NCI-H524 (cell line): Measurements from ENCODE around the gene RBMS3.
"Not testable (repeated sequence)": the region's sequence is repeated elsewhere in the genome, so short reads cannot be mapped to it uniquely, and the experiment has no call there.

Experiments used
- DNase-seq, 2 experiments: peaks; one replicate each; lab custom pipeline; 2025; lab: John Stamatoyannopoulos, UW

The RBMS3 gene

GRCh38 chr3:30024466-30024865 lies 743.6 kb downstream of the RBMS3 start:
- DNase-seq, result no peak

- no peak for DNase-seq
These were observed 746.0 kb downstream of the RBMS3 start for GRCh38 chr3:30026851-30027250.

GRCh38 chr3:30034246-30034991 lies 753.5 kb downstream of the RBMS3 start:
- DNase-seq, result no peak

GRCh38 chr3:30035935-30036567 lies 755.2 kb downstream of the RBMS3 start:
- DNase-seq, result no peak

GRCh38 chr3:30040126-30040525 lies 759.3 kb downstream of the RBMS3 start:
- no peak for DNase-seq

GRCh38 chr3:30041481-30041880 lies 760.6 kb downstream of the RBMS3 start:
- not testable (repeated sequence) for DNase-seq

- DNase-seq, result peak; percentile 14 to 72
These were observed 761.5 kb downstream of the RBMS3 start for GRCh38 chr3:30042274-30042859.

- no peak for DNase-seq
These were observed 762.2 kb downstream of the RBMS3 start for GRCh38 chr3:30042916-30043555.

- DNase-seq, result no peak
These were observed 763.6 kb downstream of the RBMS3 start for GRCh38 chr3:30044515-30044914.

- no peak for DNase-seq
These were observed 767.6 kb downstream of the RBMS3 start for GRCh38 chr3:30048431-30048830.

GRCh38 chr3:30050116-30050515 lies 769.2 kb downstream of the RBMS3 start:
- not testable (repeated sequence) for DNase-seq

GRCh38 chr3:30059240-30059639 lies 778.4 kb downstream of the RBMS3 start:
- no peak for DNase-seq
